Stomach smooth muscle (tissue), 2 donors: Measurements from ENCODE around the gene STATH.

Experiments used
- H3K27ac ChIP-seq: one replicate; pipeline ENCODE4 v1.7.0; 2013; ENCODE audit warnings: mild to moderate bottlenecking, low read length, inconsistent platforms
- H3K27me3 ChIP-seq, 2 donors: one replicate each; pipeline ENCODE4 v1.7.0; 2013; ENCODE audit warnings: low read length in 2 of 2; ENCODE audit not compliant: insufficient read depth in 2 of 2, control insufficient read depth in 1 of 2
- H3K36me3 ChIP-seq, 2 donors: one replicate each; pipeline ENCODE4 v1.7.0; 2013; ENCODE audit warnings: low read length in 2 of 2; ENCODE audit not compliant: control insufficient read depth in 2 of 2, insufficient read depth in 2 of 2
- H3K4me1 ChIP-seq: one replicate; pipeline ENCODE4 v1.7.0; 2013; ENCODE audit warnings: low read length; ENCODE audit not compliant: control insufficient read depth, insufficient read depth
- H3K4me3 ChIP-seq, 2 donors: one replicate each; pipeline ENCODE4 v1.7.0; 2013; ENCODE audit warnings: low read length in 2 of 2
- H3K9ac ChIP-seq, 2 donors: one replicate each; pipeline ENCODE4 v1.7.0; 2013; ENCODE audit warnings: low read length in 2 of 2, mild to moderate bottlenecking in 1 of 2
- H3K9me3 ChIP-seq, 2 donors: one replicate each; pipeline ENCODE4 v1.7.0; 2013; ENCODE audit warnings: low read length in 2 of 2; ENCODE audit not compliant: control insufficient read depth in 2 of 2
- donor health status: healthy.
- donor health status: Pancreatic carcinoma.

The STATH gene

GRCh38 chr4:69995526-69996016 is at the start of gene STATH:
STATH (plus strand) TSS chr4:69995966; CDS start chr4:69998438, 2,472 bp downstream.
- Histone ChIP-seq H3K27ac (no peak within 1 kb of the TSS), H3K9me3 (no peaks in the 10 kb centered on the region), H3K4me3 (no peak within 1 kb of the TSS), H3K36me3 (no peaks in the 10 kb centered on the region), H3K9ac (no peak within 1 kb of the TSS), H3K4me1 (no peaks in the 10 kb centered on the region), H3K27me3 (no peaks in the 10 kb centered on the region)

GRCh38 chr4:69951602-69952001 is 44.2 kb upstream of the STATH start:
- H3K9me3 ChIP-seq, result no peaks in the 10 kb centered on the region
- no peak overlapping the region for H3K27ac ChIP-seq
- no peak overlapping the region for H3K9ac ChIP-seq
- no peak overlapping the region for H3K4me3 ChIP-seq
- no peaks in the 10 kb centered on the region for H3K36me3 ChIP-seq
- no peaks in the 10 kb centered on the region for H3K4me1 ChIP-seq
- H3K27me3 ChIP-seq, result no peaks in the 10 kb centered on the region

GRCh38 chr4:69957209-69957608 is 38.6 kb upstream of the STATH start:
- no peaks in the 10 kb centered on the region for H3K36me3 ChIP-seq
- H3K27ac ChIP-seq, result no peak overlapping the region
- H3K4me3 ChIP-seq, result no peak overlapping the region
- H3K9ac ChIP-seq, result no peak overlapping the region
- H3K9me3 ChIP-seq, result no peaks in the 10 kb centered on the region
- H3K4me1 ChIP-seq, result no peaks in the 10 kb centered on the region
- no peaks in the 10 kb centered on the region for H3K27me3 ChIP-seq

GRCh38 chr4:69965628-69966027 is 30.1 kb upstream of the STATH start, which contains the start of gene CSN2:
CSN2 (minus strand) TSS chr4:69965728; CDS start chr4:69960995, 4,733 bp downstream.
- Histone ChIP-seq H3K9me3 (no peaks in the 10 kb centered on the region), H3K4me1 (no peaks in the 10 kb centered on the region), H3K36me3 (no peaks in the 10 kb centered on the region), H3K4me3 (no peak within 1 kb of the TSS), H3K27me3 (no peaks in the 10 kb centered on the region), H3K9ac (no peak within 1 kb of the TSS), H3K27ac (no peak within 1 kb of the TSS)

GRCh38 chr4:69970071-69970470 is 25.7 kb upstream of the STATH start:
- H3K36me3 ChIP-seq, result no peaks in the 10 kb centered on the region
- no peaks in the 10 kb centered on the region for H3K27me3 ChIP-seq
- H3K27ac ChIP-seq, result no peak overlapping the region
- no peaks in the 10 kb centered on the region for H3K4me1 ChIP-seq
- no peaks in the 10 kb centered on the region for H3K9me3 ChIP-seq
- H3K4me3 ChIP-seq, result no peak overlapping the region
- no peak overlapping the region for H3K9ac ChIP-seq

GRCh38 chr4:69974631-69975030 is 21.1 kb upstream of the STATH start:
- Histone ChIP-seq H3K36me3 (no peaks in the 10 kb centered on the region), H3K4me3 (no peak overlapping the region), H3K9ac (no peak overlapping the region), H3K27me3 (no peaks in the 10 kb centered on the region), H3K27ac (no peak overlapping the region), H3K4me1 (no peaks in the 10 kb centered on the region), H3K9me3 (no peaks in the 10 kb centered on the region)

- Histone ChIP-seq H3K36me3 (no peaks in the 10 kb centered on the region), H3K4me3 (no peak overlapping the region), H3K27me3 (no peaks in the 10 kb centered on the region), H3K4me1 (no peaks in the 10 kb centered on the region), H3K9me3 (no peaks in the 10 kb centered on the region), H3K9ac (no peak overlapping the region), H3K27ac (no peak overlapping the region)
Observed at GRCh38 chr4:69977582-69977981, 18.2 kb upstream of the STATH start.

- Histone ChIP-seq H3K9me3 (no peaks in the 10 kb centered on the region), H3K4me1 (no peaks in the 10 kb centered on the region), H3K27ac (no peak overlapping the region), H3K27me3 (no peaks in the 10 kb centered on the region), H3K36me3 (no peaks in the 10 kb centered on the region), H3K9ac (no peak overlapping the region), H3K4me3 (no peak overlapping the region)
Observed at GRCh38 chr4:69984030-69984443, 11.7 kb upstream of the STATH start.

GRCh38 chr4:69986663-69987062 is 9.1 kb upstream of the STATH start:
- H3K9ac ChIP-seq, result no peak overlapping the region
- no peaks in the 10 kb centered on the region for H3K9me3 ChIP-seq
- no peak overlapping the region for H3K27ac ChIP-seq
- no peaks in the 10 kb centered on the region for H3K36me3 ChIP-seq
- H3K4me3 ChIP-seq, result no peak overlapping the region
- H3K27me3 ChIP-seq, result no peaks in the 10 kb centered on the region
- H3K4me1 ChIP-seq, result no peaks in the 10 kb centered on the region

GRCh38 chr4:69991016-69991415 is 4.8 kb upstream of the STATH start:
- H3K27me3 ChIP-seq, result no peaks in the 10 kb centered on the region
- no peaks in the 10 kb centered on the region for H3K36me3 ChIP-seq
- no peak overlapping the region for H3K4me3 ChIP-seq
- H3K9ac ChIP-seq, result no peak overlapping the region
- H3K4me1 ChIP-seq, result no peaks in the 10 kb centered on the region
- H3K27ac ChIP-seq, result no peak overlapping the region
- H3K9me3 ChIP-seq, result no peaks in the 10 kb centered on the region

- H3K27ac ChIP-seq, result no peak overlapping the region
- H3K27me3 ChIP-seq, result no peaks in the 10 kb centered on the region
- H3K9me3 ChIP-seq, result no peaks in the 10 kb centered on the region
- H3K36me3 ChIP-seq, result no peaks in the 10 kb centered on the region
- H3K4me1 ChIP-seq, result no peaks in the 10 kb centered on the region
- no peak overlapping the region for H3K4me3 ChIP-seq
- no peak overlapping the region for H3K9ac ChIP-seq
Observed at GRCh38 chr4:69994782-69995181, 984 bp upstream of the STATH start.
